Suprapubic skin (tissue), 4 donors: ENCODE measurements around the gene SEZ6L.

Experiments
- EP300 ChIP-seq: sonication (generic); formaldehyde crosslinking; IDR thresholded peaks from one replicate; pipeline ENCODE4 v1.6.1; 2017; ENCODE audit warnings: antibody characterized with exemption
- POLR2A ChIP-seq, 2 donors: fragments of 450-650 bp; IDR thresholded peaks; one replicate each; pipeline ENCODE4 v1.6.1; 2017; ENCODE audit warnings: antibody characterized with exemption in 2 of 2, mild to moderate bottlenecking in 2 of 2, moderate library complexity in 2 of 2
- POLR2AphosphoS5 ChIP-seq, 3 donors: sonication (generic); formaldehyde crosslinking; IDR thresholded peaks; one replicate each; pipeline ENCODE4 v1.6.1; 2017; ENCODE audit warnings: antibody characterized with exemption in 3 of 3
- TF ChIP-seq, protein P1 (sequence below), 2 donors: fragments of 200-600 bp in 1 of 2; fragments of 450-650 bp in 1 of 2; sonication (generic) in 1 of 2; IDR thresholded peaks; one replicate each; pipeline ENCODE4 v1.5.1; 2016 to 2019; ENCODE audit warnings: antibody characterized with exemption in 2 of 2, mild to moderate bottlenecking in 1 of 2, moderate library complexity in 1 of 2

DNA sequence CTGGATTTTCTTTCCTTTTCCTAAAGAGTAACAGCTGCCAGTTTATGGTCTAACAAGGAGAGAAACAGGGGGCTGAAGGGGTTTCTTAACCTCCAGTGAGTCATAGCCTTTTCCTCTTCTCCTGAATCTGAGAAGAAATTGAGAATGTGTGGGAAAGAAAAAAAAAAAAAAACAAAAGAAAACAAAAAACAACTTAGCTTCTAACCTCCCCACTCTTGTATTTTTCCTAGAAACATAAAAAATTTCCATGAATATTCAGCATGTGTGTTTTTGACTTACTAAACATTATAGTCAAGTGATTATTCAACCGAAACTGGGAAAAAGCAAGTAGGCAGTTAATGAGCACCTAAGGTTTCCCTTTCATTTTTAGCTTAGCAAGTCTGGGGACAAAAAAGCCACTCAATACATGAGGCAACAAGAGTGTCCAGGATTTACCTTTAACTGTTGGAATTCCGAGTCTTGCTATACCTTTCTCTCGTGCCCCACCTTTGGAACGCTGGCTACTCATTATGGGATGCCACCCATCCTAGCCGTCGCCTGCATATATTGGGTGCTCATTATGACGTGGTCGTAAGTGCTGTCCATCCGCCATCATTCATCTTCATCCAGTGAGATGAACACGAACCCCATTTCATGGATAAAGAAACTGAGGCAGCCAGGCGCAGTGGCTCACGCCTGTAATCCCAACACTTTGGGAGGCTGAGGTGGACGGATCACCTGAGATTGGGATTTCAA, 262.2 kb downstream of the SEZ6L start:
- TF ChIP-seq POLR2AphosphoS5 (IDR thresholded peaks at IDR 0.05) (no peak), POLR2A (IDR thresholded peaks at IDR 0.05) (no peak), EP300 (no peak)
- TF ChIP-seq, protein P1, sequence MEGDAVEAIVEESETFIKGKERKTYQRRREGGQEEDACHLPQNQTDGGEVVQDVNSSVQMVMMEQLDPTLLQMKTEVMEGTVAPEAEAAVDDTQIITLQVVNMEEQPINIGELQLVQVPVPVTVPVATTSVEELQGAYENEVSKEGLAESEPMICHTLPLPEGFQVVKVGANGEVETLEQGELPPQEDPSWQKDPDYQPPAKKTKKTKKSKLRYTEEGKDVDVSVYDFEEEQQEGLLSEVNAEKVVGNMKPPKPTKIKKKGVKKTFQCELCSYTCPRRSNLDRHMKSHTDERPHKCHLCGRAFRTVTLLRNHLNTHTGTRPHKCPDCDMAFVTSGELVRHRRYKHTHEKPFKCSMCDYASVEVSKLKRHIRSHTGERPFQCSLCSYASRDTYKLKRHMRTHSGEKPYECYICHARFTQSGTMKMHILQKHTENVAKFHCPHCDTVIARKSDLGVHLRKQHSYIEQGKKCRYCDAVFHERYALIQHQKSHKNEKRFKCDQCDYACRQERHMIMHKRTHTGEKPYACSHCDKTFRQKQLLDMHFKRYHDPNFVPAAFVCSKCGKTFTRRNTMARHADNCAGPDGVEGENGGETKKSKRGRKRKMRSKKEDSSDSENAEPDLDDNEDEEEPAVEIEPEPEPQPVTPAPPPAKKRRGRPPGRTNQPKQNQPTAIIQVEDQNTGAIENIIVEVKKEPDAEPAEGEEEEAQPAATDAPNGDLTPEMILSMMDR (IDR thresholded peaks at IDR 0.05), result no peak
